Amniotic stem cell (primary cell): ENCODE measurements around the gene STMND1.
A peak's percentile ranks its signal among the peaks of the same experiment; 100 is the strongest.

Experiments
- DNase-seq: peaks from one replicate; lab custom pipeline; 2025; lab: John Stamatoyannopoulos, UW

Gene STMND1

GRCh38 chr6:17098538-17098937 lies 3.3 kb upstream of the STMND1 start:
- DNase-seq = no peak

DNA sequence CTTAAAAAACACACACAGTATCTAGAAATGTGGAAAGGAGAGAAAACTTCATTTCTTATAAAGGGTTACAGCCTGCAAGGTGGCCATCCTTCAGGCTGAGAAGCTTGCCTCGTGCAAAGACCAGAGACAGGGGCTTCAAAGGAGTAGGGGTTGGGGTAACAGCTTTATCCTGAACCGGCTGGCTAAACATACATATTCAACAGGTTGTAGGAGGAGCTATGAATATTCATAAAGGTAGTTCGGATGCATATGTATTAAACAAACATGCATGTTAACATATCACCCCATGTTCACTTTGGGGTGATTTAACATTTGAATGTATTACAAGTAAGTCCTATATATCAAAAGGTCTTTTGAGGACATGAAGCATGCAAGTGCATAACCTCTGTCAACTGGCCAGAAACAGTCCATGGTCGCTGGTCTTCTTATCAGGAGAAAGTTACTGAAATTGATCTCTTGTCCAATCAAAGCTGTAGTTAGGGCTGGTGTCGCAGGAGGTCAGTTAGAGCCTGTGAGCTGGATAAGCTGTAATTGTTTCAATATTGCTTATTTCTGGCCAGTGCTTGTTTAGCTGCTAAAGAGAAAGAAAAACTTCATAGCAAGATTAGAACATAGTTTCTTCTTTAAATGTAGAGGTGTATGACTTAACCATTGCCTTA lies 2.3 kb upstream of the STMND1 start:
- DNase-seq = no peak

DNA sequence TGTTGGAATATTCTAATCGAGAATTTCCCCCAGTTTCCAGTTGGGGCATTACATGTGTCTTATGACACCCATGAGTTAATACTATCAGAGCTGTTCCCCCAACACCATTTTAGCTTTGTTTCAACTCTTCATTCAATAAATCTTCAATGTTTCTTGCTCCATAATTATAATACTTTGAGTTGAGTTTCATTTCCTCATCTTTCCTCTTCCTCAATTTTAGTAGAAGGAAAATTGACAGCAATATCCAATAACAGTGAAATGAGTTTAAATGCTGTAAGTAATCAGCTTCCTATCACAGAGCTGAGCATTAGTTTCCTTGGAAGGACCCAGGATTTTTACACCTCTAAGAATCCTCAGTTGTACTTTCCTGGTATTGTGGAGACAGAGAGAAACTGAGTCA lies 1.0 kb upstream of the STMND1 start:
- no peak for DNase-seq

DNA sequence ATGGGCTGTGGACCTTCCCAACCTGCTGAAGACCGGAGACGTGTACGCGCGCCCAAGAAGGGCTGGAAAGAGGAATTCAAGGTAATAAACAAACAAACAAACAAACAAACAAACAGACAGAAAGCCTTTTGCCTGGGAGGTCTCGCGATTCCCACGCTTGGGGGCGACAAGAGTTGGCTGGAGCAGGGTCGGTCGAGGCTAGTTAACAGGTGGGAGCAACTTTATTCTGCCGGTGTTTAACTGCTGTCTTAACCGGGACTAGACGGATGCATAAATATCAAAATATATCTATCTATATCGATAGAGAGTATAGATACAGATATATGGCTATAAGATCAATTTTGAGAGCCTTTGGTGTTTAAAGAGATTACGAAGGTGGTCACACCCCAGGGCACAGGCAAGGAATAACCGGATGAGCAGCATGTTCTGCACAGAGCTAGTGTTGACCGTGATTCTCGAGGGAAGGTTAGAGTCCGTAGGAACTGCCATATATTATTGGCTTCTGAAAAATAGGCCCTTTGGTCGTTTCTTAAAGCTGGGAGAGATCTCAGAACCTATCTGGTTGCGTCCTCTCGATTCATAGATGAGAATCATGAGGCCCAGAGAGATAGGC lies 514 bp downstream of the STMND1 start:
- no peak for DNase-seq

DNA sequence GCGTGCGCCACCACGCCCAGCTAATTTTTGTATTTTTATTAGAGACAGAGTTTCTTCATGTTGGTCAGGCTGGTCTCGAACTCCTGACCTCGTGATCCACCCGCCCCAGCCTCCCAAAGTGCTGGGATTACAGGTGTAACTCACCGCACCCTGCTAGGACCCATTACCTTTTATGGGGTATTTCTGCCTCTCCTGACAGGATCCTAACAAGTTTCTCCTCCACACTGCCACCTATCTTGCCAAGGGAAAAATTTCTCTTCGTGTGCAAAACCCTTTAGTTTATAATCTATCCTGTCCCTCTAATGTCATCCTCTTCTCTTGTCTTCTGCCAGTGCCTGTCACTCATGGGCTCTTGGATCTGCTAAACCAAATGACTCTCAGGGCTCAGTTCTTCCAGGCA lies 1.9 kb downstream of the STMND1 start:
- DNase-seq = no peak

DNA sequence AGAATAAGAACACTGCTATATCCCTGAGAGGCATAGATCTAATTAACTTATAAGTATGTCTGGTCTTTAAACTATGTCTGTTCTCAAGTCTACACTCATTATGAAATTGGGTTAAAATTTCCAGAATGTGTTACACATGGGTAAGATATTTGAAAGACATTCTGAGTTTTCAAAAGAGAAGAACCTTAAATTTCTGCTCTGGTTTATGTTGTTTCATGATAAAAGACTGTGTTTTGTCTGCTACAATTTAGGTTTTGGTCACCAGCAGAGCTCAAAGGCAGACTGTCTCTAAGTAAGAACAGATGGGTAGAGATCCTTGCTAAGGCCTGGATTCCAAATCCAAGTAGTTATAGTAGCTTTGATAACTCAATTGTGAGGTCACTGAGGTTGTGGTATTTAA lies 6.0 kb downstream of the STMND1 start:
- DNase-seq = no peak

DNA sequence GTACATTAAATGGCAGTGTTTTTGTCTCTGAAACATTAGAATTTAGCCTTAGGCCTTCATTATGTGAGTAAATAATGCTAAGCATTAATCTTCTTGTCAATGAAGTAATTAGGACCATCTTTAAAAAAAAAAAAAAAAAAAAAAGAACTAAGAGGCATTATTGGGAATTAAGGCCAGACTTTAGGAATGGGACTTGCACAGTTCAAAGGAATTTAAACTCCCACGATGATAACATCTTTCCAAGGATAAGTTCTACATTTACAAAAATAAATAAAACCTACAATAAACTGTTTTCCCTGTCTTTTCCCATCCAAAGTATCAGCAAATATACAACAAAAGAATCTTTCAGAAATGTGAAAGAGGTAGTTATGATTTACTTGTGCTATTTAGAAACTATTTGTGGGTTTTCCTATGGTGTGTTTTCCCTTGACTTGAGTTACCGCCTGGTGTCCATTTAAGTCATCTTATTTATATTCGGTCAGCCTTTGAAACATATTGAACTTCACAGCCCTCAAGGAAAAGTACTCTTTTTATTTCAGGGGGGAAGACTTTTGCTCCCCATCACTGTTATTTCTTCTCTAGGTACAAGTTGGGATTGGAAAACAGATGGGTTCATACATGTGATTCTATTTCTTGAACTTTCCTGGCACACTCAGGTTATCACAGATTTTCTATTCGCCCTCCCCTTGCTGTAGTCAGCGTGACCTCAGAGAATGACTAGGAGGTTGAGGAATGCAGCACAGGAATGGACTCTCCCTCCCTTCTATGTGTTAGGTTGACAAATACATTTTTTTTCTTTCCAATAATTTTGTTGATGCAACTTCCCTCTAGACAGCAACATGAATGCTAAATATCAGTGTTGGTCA lies 13.6 kb downstream of the STMND1 start:
- peak; percentile 60 for DNase-seq

DNA sequence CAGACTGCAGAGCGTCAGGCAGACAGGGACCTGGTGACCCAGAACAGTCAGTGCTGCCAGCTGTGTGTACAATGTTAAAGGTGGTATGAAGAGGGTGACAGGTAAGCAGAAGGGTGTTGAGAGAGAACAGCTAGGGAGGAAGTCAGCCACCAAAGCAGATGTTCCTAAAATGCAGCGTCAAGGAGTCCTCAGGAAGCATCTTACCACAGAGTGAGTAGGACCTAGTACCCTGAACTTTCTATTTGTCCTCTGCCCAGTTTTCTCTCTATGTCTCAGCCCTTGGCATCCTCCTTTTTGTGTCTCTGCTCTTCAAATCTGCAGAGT lies 14.2 kb downstream of the STMND1 start:
- DNase-seq = no peak

DNA sequence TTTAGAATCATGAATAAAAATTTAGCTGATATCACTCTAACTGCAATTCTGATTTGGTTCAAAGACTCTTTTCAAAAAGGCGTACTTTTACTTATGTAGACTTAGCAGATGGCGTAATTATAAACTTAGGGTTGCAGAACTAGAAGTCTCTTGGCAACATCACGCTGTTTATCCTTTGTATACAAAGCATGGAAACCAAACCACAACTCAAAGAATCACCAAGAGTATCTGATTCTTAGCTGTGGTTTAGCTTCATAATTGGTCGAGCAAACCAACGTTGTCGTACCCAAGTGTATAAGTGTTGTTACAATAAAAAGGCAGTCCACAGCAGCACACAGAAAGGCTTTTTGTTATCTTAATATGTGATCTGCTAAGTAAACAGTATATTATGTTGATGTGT lies 18.2 kb downstream of the STMND1 start:
- DNase-seq = no peak

GRCh38 chr6:17125407-17125806 lies 23.6 kb downstream of the STMND1 start:
- no peak for DNase-seq

GRCh38 chr6:17130786-17131185 lies 28.9 kb downstream of the STMND1 start:
- DNase-seq = peak; percentile 10

DNA sequence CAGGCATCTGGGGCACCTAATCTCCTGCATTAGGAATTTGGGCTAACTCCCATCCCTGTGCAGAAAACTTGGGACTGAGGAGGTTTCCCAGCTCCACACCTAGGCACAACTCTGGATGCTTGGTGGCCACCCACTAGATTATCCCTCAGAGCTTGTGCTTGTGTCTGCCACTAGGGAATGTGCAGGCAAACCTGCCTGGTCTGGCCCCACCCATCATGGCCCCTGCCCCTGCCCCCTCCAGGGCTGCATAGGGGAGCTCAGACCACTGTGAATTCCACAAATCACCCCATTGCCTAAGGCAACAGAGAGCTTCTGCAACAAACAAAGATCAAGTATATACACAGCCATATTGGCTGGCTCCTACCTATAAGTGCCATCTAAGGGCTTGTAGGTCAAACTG lies 31.1 kb downstream of the STMND1 start:
- DNase-seq = no peak

GRCh38 chr6:17138033-17138432 lies 36.2 kb downstream of the STMND1 start:
- DNase-seq = no peak

GRCh38 chr6:17144016-17144415 lies 42.2 kb downstream of the STMND1 start:
- DNase-seq = no peak

DNA sequence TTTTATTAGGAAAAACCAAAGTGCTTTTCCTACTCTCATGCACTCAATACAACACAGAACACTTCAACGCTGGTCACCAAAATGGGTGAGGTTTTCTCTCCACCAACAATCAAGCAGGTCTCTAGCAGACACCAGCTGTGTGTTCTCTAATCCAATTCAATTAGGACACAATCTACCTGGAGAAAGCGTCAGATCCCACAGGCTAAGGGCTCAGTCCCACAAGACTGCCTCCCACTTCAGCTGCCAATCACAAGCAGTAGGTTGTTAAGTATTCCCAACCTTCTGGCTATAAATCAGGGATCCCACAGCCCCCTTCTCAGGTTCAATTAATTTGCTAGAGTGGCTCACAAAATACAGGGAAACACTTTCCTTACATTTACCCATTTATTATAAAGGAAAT lies 47.7 kb downstream of the STMND1 start:
- DNase-seq = no peak

DNA sequence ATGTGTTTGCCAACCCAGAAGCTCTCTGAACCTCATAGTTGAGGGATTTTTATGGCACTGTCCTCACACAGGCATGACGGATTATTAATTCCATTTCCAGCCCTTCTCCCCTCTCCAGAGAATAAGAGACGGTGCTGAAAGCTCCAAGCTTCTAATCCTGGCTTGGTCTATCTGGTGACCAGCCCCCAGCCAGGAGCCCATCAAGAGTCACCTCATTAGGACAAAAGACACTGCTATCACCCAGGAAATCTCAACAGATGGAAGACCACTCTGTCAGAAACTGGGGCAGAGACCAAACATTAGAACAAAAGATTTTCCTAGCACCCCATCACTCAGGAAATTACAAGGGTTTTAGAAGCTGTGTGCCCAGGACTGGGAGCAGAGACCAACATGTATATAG lies 48.2 kb downstream of the STMND1 start:
- no peak for DNase-seq

DNA sequence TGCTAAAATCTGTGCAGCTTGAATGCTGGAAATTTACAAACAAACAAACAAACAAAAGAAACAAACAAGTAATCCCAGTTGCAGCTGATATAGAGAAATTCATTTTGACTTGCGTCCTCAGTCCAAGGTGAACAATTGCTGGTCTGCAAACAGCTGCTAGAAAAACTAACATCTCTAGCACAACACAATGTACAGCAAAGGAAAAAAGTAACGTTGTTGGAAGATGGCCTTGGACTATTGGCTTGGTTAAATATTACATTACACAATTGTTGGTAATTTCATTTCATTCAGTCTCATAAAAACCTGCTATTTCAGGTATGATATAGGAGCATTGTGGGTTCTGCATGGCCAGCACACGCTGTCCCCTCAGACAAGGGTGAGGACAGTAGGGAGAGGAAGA lies 50.0 kb downstream of the STMND1 start:
- DNase-seq = no peak

GRCh38 chr6:17152703-17153102 lies 50.9 kb downstream of the STMND1 start:
- DNase-seq = no peak

GRCh38 chr6:17156112-17156921 lies 54.5 kb downstream of the STMND1 start:
- DNase-seq = peak; percentile 31

GRCh38 chr6:17156966-17157365 lies 55.1 kb downstream of the STMND1 start:
- DNase-seq = no peak

DNA sequence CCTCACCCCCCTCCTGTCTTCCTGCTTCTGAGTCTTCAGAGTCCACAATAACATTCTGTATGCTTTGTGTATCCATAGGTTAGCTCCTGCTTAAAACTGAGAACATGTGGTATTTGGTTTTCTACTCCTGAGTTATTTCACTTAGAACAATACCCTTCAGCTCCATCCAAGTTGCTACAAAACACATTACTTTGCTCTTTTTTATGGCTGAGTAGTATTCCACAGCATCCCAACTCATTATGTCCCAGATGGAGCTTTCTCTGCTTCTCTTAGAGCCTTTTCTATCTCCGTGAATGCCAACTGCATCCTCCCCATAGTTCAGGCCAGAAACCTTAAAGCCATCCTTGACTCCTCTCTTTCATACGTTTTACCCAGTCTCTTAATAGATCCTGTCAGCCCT lies 55.8 kb downstream of the STMND1 start:
- no peak for DNase-seq

DNA sequence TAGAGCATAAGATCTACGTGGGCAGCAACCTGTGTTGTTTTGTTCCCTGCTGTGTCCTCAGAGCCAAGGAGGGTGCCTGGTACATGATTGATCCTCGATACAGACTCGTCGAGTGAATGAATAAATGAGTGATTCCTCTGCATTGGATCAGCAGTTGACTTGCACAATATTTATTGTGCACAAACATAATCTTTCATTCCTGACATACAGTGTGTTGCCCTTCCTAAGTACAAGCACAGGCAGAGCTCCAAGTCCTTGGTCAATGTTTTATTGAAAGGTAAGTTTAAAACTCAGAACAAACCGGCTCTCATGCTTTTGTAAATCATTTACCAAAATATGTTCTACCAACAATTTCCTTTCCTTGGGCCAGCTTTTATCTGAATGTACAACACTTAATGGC lies 57.4 kb downstream of the STMND1 start:
- no peak for DNase-seq

- DNase-seq = no peak
These were observed 59.2 kb downstream of the STMND1 start for GRCh38 chr6:17161076-17161475.
